Gastrocnemius medialis (tissue), 4 donors: Measurements from ENCODE around the gene TIGD2. TPM values are rescaled to one million over a fixed set of nuclear protein-coding genes. Genes with fewer than 3 reads are reported as not detected.

Source experiments
- ATAC-seq, 2 donors: fragments of 150-250 bp; one replicate each; pipeline ENCODE4 v1.9.1; 2016
- DNase-seq, 2 donors: peaks; one replicate each; pipeline ENCODE4 v3.0.0-alpha.2; 2019
- H3K27ac ChIP-seq, 4 donors: fragments of 200-600 bp; sonication (generic); 1 replicate in 1 of 4; 2 replicates in 3 of 4; pipeline ENCODE4 v1.5.1; 2016 to 2018; ENCODE audit warnings: mild to moderate bottlenecking in 2 of 4, moderate library complexity in 1 of 4
- H3K27me3 ChIP-seq, 3 donors: fragments of 200-600 bp; sonication (generic) in 2 of 3; 1 replicate in 1 of 3; 2 replicates in 2 of 3; pipeline versions ENCODE4 v1.5.1 to v1.6.0; 2016 to 2019; ENCODE audit warnings: mild to moderate bottlenecking in 1 of 3, moderate library complexity in 1 of 3
- H3K36me3 ChIP-seq, 2 donors: fragments of 200-600 bp; sonication (generic) in 1 of 2; one replicate each; pipeline ENCODE4 v1.5.1; 2017 to 2018
- H3K4me1 ChIP-seq, 2 donors: fragments of 200-600 bp; sonication (generic) in 1 of 2; one replicate each; pipeline ENCODE4 v1.5.1; 2016 to 2017; ENCODE audit warnings: mild to moderate bottlenecking in 2 of 2
- H3K4me3 ChIP-seq, 4 donors: fragments of 200-600 bp; sonication (generic) in 3 of 4; 1 replicate in 1 of 4; 2 replicates in 3 of 4; pipeline ENCODE4 v1.5.1; 2016 to 2019; ENCODE audit warnings: mild to moderate bottlenecking in 2 of 4
- H3K9me3 ChIP-seq, 3 donors: fragments of 200-600 bp; sonication (generic) in 2 of 3; 1 replicate in 1 of 3; 2 replicates in 2 of 3; pipeline ENCODE4 v1.5.1; 2016 to 2019
- POLR2A ChIP-seq, 2 donors: fragments of 450-650 bp; IDR thresholded peaks; one replicate each; pipeline ENCODE4 v1.6.1; 2017; ENCODE audit warnings: antibody characterized with exemption in 2 of 2, mild to moderate bottlenecking in 2 of 2, moderate library complexity in 2 of 2
- in situ Hi-C, 4 donors: fragments of 200-750 bp; cut with MboI; loops; one replicate each; pipeline versions ENCODE4 v1.15.0 to v1.8.0; 2017; ENCODE audit warnings: low sequenced_read_pairs in 4 of 4
- intact Hi-C: fragments of 100-400 bp; cut with DNase I; formaldehyde crosslinking; loops from one replicate; pipeline ENCODE4 v1.15.1; 2023; ENCODE audit warnings: low total_unique reads
- total RNA-seq, 4 donors: library from RNA; depleted of rRNA; stranded (reverse); fragments of >200 nt; gene quantifications; one replicate each; pipeline versions ENCODE4 v1.1.0 to v1.2.3, GENCODE V29; 2016
- TF ChIP-seq, protein P1 (sequence below), 5 experiments: fragments of 450-650 bp in 3 of 5; fragments of 200-600 bp in 2 of 5; sonication (generic) in 2 of 5; IDR thresholded peaks in 4 of 5; conservative IDR thresholded peaks in 1 of 5; 1 replicate in 4 of 5; 2 replicates in 1 of 5; pipeline ENCODE4 v1.5.1; 2016 to 2019; ENCODE audit warnings: antibody characterized with exemption in 5 of 5, mild to moderate bottlenecking in 3 of 5, moderate library complexity in 3 of 5

The TIGD2 gene
- 1 to 10 TPM; 1.7 to 2.8 (median 2.4) TPM for total RNA-seq

DNA sequence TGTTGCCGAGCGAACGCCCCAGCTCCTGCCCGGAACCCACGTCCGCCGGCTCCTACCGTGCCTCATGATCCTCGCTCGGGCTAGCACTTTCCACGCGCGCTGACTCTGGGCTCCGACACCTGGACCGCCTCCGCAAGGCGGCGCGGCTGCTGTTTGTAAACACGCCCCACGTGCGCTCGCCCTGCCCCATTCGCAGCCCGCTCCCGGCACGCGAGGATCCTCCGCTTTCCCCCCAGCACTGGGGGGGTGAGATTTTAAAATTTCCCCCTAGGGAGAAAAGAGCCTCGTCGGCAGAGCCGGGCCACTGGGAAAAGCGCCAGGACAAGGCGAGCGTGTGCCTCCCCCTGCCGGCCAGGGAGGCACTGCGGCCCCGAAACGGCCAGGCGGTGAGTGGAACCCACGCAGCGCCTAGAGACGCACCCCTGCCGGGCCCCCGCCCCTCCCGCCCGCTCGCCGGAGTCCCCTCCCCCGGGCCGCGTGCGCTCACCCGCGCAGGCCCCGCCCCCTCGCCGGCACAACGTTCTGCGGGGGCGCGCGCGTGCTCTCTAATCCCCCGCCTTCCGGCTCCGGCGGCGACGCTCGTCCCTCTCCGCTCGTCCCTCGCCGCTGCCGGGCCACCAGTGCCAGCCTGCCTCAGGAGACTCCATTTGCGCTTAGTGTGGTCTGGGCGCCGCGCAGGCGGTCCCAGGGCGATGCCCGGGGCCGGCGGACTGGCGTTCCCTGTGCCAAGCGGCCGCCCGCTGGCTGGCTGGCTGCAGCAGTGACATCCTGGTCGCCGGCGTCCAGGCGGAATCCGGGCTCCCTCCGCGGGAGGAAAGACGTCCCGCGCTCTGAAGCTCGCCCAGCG is at the start of gene TIGD2:
Gene TIGD2, plus strand, starts transcription at position 548 of the 847 bp plus-strand sequence. CDS start 1,442 bp downstream, outside the sequence.
- intact Hi-C loops: loop anchor here (1.0 to 10.0 kb wide), 8 partner anchors 54 to 1689 kb away; partner anchors contain the start of genes FAM13A, HERC3, NUDT9 and PPM1K
- TF ChIP-seq POLR2A (IDR thresholded peaks at IDR 0.05): peak; percentile 75 to 76
- TF ChIP-seq, protein P1, sequence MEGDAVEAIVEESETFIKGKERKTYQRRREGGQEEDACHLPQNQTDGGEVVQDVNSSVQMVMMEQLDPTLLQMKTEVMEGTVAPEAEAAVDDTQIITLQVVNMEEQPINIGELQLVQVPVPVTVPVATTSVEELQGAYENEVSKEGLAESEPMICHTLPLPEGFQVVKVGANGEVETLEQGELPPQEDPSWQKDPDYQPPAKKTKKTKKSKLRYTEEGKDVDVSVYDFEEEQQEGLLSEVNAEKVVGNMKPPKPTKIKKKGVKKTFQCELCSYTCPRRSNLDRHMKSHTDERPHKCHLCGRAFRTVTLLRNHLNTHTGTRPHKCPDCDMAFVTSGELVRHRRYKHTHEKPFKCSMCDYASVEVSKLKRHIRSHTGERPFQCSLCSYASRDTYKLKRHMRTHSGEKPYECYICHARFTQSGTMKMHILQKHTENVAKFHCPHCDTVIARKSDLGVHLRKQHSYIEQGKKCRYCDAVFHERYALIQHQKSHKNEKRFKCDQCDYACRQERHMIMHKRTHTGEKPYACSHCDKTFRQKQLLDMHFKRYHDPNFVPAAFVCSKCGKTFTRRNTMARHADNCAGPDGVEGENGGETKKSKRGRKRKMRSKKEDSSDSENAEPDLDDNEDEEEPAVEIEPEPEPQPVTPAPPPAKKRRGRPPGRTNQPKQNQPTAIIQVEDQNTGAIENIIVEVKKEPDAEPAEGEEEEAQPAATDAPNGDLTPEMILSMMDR (IDR thresholded peaks at IDR 0.05 in 4 of 5, conservative IDR thresholded peaks at IDR 0.05 in 1 of 5): peak; percentile 82 to 88 (median 87)
- Histone ChIP-seq H3K4me3 (peak within 1 kb of the TSS; percentile 71 to 95 (median 88)), H3K9me3 (no peaks in the 10 kb centered on the region), H3K27ac (peak within 1 kb of the TSS; percentile 87 to 94 (median 92)), H3K27me3 (no peaks in the 10 kb centered on the region), H3K4me1 (peaks cover 9 to 13% of the 10 kb centered on the region in 2 donors), H3K36me3 (no peaks in the 10 kb centered on the region)
- DNase-seq (peak; percentile 78 to 83), ATAC-seq (peak; percentile 87 to 91)
- in situ Hi-C loops: no loop called here

DNA sequence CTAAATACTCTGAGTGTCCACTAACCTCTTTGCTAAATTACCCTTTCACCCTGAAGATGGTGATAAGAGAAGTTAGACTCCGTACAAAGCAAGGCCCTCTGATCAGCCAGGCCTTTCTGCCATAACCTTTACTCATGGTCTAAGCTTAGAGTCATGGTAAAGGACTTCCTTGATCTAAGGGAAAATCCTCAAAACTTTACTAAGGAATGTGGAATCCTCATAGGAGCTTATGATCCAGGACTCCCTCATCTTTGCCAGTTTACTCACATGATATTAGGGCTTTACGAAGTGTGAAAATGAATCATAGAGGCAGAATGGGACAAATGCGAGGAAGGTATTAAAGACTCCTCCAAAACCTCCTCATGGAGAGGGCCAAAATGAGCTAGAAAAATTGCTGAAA is 46.5 kb upstream of the TIGD2 start:
- no peak overlapping the region for H3K27ac ChIP-seq
- DNase-seq: no peak
- H3K9me3 ChIP-seq: no peaks in the 10 kb centered on the region
- H3K4me3 ChIP-seq: no peak overlapping the region
- no peaks in the 10 kb centered on the region for H3K4me1 ChIP-seq
- no peak for ATAC-seq
- intact Hi-C loops: no loop called here
- in situ Hi-C loops: no loop called here
- H3K36me3 ChIP-seq: no peaks in the 10 kb centered on the region
- TF ChIP-seq, protein P1 (IDR thresholded peaks at IDR 0.05 in 4 of 5, conservative IDR thresholded peaks at IDR 0.05 in 1 of 5): no peak
- TF ChIP-seq POLR2A (IDR thresholded peaks at IDR 0.05): no peak
- H3K27me3 ChIP-seq: no peaks in the 10 kb centered on the region

DNA sequence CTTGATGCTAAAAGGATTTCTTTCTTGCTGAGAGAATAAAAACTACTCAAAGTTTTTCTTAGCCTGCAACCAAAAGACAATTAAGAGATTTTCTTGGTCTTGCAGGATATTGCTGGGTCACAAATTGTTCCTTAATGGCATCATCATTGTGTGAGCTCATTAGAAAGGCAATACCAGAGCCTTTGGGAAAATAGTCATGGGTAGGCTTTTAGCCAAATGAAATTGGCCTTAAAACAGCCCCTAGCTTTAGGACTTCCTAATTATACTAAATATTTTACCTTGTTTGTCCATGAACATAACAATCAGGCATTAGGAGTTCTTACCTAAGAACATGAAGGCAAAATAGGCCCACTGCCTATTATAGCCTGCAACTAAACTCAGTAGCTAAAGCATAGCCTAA is 43.9 kb upstream of the TIGD2 start:
- TF ChIP-seq, protein P1 (IDR thresholded peaks at IDR 0.05 in 4 of 5, conservative IDR thresholded peaks at IDR 0.05 in 1 of 5): no peak
- TF ChIP-seq POLR2A (IDR thresholded peaks at IDR 0.05): no peak
- ATAC-seq (no peak), DNase-seq (no peak)
- Histone ChIP-seq H3K9me3 (no peaks in the 10 kb centered on the region), H3K4me1 (no peaks in the 10 kb centered on the region), H3K27me3 (no peaks in the 10 kb centered on the region), H3K4me3 (no peak overlapping the region), H3K27ac (no peak overlapping the region), H3K36me3 (no peaks in the 10 kb centered on the region)
- intact Hi-C loops (no loop called here), in situ Hi-C loops (no loop called here)

DNA sequence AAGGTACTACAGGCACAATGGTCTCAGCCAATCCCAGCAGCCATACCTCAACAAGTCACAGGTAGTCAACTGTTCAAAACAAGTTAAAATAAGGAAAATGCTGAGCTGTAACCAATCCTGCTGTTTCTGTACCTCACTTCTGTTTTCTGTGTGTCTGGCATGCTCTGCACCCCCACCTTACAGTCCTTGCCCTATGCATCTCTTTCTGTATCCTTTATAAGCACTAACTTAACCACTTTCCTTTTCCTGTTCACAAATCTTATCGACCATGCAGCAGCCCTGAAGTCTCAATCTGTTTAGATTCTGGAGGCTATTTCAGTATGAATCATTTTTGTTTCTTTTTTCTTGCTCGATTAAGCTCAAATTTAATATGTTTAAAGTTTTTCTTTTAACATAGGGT is 41.9 kb upstream of the TIGD2 start:
- in situ Hi-C loops: no loop called here
- no peak overlapping the region for H3K27ac ChIP-seq
- H3K9me3 ChIP-seq: no peaks in the 10 kb centered on the region
- no peak for TF ChIP-seq POLR2A (IDR thresholded peaks at IDR 0.05)
- TF ChIP-seq, protein P1 (IDR thresholded peaks at IDR 0.05 in 4 of 5, conservative IDR thresholded peaks at IDR 0.05 in 1 of 5): no peak
- DNase-seq: no peak
- no peak for ATAC-seq
- intact Hi-C loops: no loop called here
- H3K4me1 ChIP-seq: no peaks in the 10 kb centered on the region
- H3K4me3 ChIP-seq: no peak overlapping the region
- H3K27me3 ChIP-seq: no peaks in the 10 kb centered on the region
- no peaks in the 10 kb centered on the region for H3K36me3 ChIP-seq
